GM12892 (cell line): ENCODE results near the gene CIC.

ENCODE experiments used
- POLR2A ChIP-seq: IDR thresholded peaks from 2 replicates; pipeline ENCODE4 v1.6.1; 2011; ENCODE audit warnings: low read depth, low read length, control low read depth
- POLR2AphosphoS5 ChIP-seq: IDR thresholded peaks from 2 replicates; pipeline ENCODE4 v1.6.1; 2011; ENCODE audit warnings: low read depth, low read length, control low read depth

- TF ChIP-seq POLR2A (no peak), POLR2AphosphoS5 (no peak)
These were observed 1.4 kb upstream of the CIC start for GRCh38 chr19:42267644-42268141.
